ENCODE results near the gene C16orf86.

Gene C16orf86

DNA sequence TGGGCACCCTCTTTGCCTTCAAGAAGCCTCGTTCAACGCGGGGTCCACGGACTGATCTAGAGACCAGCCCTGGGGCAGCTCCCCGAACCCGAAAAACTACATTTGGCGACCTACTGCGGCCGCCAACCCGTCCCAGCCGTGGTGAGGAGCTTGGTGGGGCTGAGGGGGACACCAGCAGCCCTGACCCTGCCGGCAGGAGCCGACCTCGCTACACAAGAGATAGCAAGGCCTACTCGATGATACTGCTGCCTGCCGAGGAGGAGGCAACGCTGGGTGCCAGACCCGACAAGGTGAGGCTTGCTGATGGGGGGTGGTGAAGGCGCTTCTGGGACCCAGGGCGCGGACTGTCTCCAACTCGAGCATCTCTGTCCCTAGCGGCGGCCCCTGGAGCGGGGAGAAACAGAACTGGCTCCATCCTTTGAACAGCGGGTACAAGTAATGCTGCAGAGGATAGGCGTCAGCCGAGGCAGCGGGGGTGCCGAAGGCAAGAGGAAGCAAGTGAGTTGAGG lies 12.2 kb upstream of the C16orf86 start:
- no peak for DNase-seq

DNA sequence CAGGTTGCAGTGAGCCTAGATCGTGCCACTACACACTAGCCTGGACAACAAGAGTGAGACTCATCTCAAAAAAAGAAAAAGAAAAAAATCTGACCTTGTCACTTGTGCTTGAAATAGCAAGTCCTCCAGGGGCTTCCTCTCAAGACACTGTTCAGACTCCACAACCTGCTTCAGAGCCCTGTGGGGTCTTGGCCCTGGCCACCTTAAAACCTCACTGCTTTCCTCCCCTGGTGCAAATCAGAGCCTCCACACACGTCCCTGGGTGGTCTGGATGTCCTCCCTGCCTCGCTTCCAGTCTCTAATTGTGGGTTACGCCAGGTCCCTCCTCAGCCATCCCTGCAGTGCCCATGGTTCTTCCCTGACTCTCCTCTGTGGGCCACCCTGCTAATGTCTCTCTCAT lies 11.3 kb upstream of the C16orf86 start:
- no peak for DNase-seq

DNA sequence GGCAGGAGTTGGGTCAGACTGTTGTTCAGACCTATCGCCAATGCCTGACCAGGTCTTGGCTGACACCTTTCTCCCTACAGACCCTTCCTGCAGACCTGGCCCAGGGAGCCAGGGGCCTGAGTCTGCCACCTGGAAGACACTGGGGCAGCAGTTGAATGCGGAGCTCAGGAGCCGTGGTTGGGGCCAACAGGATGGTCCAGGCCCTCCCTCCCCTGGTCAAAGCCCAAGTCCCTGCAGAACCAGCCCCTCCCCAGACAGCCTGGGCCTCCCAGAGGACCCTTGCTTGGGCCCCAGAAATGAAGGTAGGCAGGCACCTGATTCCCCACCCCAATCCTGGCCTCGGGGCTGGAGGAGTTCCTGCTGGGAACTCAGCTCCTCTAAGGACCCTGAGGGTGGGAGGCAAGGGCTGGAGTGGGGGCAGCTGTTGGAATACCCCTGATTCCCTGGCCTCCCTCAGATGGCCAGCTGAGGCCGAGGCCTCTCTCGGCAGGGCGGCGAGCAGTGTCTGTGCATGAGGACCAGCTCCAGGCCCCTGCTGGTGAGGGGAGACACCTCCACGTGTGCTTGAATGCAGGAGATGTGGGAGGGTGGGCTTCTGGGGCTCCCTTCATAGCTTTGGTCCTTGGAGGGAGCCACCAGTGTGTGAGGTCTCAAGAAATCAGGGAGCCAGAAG lies 10.1 kb upstream of the C16orf86 start:
- no peak for DNase-seq

DNA sequence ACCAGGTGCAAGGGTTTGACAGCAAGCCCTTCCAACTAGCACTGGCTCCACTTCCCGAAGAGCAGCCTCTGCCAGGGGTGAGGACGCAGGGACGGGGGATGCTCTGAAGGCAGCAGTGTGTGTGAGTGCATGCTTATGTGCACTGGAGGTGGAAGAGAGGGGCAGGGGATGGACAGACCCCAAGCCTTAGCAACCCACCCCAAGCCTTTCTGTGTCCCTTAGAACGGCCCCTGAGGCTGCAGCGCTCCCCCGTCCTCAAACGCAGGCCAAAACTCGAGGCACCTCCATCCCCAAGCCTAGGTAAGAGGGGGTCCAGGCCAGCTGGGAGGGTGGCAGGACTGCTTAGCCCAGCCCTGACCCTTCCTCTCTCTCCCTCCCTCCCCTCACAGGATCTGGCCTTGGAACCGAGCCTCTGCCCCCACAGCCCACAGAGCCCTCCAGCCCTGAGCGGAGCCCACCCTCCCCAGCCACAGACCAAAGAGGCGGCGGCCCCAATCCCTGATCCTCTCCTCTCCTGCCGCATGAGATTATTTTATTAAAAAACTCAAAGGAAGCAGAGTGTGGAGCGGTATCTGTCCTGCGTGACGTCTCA lies 9.5 kb upstream of the C16orf86 start:
- no peak for DNase-seq

DNA sequence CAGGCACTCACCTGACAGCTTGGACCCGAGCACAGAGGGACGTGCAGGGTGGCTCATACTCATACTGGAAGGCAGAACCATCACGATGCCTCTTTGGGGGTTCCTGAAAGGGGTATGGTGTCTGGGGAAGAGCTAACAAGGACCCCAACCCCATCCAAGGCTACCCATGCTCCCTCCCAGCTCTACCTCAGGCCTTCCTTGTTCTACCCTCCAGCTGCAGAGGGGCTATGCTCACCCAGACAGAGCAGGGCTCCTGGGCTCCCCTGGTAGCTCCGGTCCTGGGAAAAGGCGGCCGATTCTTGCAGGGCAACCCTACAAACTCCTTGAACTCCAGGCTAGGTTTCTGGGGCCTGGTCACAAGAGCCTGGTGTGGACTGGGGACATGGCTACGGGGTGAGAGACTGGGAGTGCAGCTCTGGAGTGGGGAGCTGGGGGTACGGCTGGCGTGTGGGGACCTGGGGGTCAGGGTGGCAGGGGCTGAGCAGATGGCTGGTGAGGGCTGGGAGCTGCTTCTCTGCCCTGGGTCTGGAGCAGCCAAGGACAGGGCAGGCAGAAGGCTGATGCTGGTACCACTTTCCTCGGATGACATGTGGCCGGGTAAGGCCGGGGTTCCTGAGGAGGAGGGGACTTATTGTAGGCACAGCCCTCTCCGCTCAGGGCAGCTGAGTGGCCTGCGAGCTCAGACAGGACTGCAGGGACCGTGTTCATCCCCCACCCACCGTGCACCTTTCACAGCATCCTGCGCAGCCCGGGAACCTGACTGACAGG lies 8.7 kb upstream of the C16orf86 start:
- no peak for DNase-seq

DNA sequence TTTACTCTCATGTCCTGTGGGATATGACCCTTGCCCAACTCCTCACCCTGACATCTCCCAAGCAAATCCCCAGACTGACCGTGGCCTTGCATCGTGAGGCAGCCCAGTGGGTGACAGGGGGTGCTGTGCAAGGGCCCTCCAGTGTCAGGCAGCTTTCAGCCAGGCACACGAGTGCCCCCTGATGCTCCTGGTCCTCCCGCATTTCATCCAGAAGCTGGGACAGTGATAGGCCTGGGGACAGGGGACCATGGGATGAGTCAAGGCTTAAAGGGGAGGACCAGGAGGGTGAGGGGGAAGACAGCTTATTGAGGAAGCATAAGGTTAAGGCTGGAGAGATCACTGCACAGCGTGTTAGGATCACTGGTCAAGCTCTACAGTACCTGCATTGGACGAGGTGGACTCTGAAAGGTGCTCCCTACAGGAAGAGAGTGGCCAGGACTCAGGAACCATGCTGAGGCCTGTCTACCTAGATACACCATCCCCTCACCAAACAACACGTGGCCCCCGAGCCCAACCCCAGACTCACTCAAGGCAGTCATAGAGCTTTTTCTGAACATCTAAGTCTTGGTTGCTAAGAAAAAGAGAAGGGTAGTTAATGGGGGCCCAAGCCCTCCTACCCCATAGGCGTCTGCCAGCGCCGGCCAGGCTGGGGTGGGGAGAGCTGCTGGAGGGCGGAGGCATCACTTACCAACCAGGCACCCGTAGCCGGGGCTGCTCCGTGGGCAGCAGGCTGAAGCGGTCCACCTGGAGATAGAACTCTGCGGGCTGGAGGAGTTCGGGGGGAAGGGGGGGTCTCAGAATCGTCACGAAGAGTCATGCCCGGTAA lies 7.6 kb upstream of the C16orf86 start:
- no peak for DNase-seq

DNA sequence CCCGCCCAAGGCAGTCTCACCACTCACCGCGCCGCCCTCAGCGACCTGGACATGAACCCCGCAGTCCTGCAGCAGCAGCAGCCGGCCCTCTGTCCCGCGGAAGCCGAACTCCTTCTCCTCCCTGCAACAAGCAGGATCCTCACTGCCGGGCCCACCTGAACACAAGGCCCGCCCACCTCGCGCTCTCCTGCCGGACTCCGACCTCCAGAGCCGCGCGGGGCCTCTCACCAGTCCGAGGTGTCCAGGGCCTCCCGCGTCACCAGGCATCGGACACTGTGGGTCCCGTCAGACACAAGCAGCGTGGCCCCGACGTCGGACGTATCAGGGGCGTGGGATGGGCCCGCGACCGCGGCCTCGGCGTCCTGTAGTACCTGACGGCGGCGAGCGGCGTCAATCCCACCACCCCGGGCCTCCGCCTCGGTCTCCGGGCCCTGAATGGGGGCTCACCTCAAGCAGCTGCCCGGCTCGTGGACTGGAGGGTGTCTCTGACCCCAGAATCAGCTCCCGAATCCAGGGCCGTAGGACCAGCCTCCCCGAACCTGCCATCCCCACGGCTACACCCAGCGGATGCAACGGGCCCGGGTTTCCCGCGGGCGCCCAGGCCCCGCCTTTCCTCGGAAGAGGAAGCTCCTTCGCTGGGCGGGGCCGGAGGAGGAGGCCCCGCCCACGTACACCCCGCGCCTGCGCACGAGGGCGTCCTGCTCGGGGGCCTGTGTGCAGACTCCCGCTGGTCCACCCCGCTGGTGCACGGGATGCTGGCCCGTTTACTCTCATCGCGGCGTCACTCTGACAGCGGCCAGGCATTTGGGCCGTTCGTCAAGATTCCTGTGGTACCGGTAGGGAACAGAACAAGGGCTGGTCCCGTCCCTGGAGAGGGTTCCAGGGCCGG lies 6.7 kb upstream of the C16orf86 start, which contains the start of gene ACD:
TSS of gene ACD (minus strand) at position 586 of the 889 bp plus-strand sequence. CDS start at position 546, 40 bp downstream.
- DNase-seq, result peak; percentile 94

DNA sequence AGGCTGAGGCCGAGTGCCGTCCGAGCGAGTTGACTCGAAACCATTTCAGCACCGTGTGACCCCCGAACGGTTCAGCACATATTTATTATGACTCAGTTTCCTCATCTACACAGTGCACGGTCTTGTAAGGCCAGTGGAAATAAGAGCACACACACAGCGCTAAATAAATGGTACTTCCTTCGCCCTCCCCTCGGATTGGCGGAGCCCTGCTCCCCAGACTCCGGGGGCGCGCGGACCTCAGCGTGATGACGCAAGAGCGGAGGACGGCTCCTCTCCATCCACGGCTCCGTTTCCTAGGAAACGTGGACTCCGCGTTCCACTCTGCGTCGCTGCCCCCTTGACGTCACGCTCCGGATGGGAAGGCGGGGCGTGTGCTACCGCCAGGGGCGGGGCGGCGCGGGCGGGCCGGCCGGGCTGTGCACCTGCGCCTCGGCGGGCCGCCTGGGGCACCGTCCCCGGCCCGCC lies 6.0 kb upstream of the C16orf86 start, which contains the start of gene PARD6A:
TSS of gene PARD6A (plus strand) at position 397 of the 465 bp plus-strand sequence. CDS start 79 bp downstream, outside the sequence.
- DNase-seq, result peak; percentile 97 to 98

DNA sequence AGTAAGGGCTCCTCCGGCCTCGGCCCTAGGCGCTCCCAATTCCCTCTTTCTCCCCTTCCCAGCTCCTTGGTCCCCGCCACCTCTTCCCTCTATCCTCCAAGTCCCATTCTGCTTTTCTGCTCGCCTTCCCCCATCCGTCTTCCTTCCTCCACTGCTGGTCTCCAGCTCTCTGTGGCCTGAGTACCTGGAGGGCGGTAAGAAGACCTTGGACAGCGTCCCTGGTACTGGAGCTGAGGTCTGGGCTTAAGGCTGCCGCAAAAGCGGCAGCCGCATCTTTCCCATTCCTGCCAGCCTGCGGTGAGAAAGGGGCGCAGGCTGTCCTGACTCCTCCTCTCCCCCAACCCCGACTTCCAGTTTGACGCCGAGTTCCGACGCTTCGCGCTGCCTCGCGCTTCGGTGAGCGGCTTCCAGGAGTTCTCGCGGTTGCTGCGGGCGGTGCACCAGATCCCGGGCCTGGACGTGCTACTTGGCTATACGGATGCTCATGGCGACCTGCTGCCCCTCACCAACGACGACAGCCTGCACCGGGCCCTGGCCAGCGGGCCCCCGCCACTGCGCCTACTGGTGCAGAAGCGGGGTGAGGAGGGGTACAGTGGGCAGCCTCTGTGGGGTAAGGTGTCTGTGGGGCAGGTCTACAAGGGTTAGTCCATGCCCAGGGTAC lies 5.4 kb upstream of the C16orf86 start:
- no peak for DNase-seq

DNA sequence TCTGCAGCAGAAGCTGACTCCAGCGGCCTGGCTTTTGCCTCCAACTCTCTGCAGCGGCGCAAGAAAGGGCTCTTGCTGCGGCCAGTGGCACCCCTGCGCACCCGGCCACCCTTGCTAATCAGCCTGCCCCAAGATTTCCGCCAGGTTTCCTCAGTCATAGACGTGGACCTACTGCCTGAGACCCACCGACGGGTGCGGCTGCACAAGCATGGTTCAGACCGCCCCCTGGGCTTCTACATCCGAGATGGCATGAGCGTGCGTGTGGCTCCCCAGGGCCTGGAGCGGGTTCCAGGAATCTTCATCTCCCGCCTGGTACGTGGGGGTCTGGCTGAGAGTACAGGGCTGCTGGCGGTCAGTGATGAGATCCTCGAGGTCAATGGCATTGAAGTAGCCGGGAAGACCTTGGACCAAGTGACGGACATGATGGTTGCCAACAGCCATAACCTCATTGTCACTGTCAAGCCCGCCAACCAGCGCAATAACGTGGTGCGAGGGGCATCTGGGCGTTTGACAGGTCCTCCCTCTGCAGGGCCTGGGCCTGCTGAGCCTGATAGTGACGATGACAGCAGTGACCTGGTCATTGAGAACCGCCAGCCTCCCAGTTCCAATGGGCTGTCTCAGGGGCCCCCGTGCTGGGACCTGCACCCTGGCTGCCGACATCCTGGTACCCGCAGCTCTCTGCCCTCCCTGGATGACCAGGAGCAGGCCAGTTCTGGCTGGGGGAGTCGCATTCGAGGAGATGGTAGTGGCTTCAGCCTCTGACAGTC lies 4.5 kb upstream of the C16orf86 start:
- DNase-seq, result no peak

DNA sequence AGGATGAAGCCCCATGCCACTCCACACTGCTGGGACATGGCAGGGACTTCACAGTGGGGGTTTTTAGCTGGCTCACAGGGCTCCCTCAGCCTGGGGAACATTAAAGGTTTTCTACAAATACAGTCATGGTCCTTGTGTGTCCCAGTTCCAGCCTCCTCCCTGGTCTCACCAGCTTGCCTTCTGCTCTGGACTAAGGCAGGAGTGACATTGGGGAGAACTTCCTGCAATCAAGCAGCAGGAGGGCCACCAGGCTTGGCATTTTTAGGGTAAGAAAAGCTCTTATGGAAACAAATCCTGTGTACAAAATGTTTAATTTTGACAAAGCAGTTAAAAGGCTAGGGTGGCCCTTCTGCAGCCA lies 4.0 kb upstream of the C16orf86 start:
- DNase-seq, result no peak

DNA sequence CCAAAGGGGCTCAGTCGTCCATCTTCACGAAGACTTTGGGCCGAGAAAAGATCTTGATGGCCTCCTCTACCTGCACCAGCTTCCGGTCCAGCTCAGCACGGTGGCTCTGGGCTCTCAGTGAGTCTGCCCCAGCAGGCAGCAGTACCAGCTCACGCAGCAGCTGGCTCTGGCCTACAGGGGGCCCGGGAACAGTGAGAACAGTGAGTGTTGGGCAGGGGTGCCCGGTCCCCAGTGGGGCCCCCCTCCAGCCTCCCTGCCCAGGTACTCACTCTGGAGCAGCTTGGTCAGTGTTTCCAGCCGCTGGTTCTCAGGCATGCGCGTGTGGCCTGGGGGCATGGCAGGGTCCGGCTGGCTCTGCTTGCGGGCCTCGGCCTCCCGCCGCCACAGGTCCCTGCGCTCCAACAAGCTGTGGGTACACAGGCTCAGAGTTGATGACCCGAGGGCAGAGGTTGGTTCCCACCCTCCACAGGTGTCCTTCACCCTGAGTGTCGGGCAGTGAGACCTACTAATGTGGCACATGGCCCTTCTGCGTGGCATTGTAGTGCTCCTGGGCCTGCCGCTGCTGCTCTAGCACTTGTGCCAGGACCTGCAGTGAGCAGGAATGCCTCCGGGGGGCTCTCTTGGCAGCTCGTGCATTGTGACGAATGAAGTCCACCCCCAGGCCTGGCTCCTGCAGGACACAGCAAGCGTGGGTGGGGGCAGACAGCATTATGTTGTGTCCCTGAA lies 3.3 kb upstream of the C16orf86 start:
- DNase-seq, result peak; percentile 26 to 33

DNA sequence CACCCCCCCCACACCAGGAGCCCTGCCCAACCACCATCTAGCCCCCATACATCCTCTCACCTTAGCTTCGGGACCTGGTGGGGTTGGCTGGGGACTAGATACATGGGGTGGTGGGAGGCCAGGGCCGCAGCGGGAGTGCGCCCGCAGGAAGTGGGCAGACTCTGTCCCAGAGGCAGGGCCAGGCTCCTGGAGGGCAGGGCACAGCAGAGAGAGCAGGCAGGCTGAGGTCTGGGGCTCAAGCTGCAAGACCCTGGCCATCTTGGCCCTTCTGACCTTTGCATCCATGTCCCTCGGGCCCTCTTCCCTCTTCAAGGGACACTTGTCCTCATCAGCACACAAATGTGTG lies 2.8 kb upstream of the C16orf86 start:
- DNase-seq, result no peak

DNA sequence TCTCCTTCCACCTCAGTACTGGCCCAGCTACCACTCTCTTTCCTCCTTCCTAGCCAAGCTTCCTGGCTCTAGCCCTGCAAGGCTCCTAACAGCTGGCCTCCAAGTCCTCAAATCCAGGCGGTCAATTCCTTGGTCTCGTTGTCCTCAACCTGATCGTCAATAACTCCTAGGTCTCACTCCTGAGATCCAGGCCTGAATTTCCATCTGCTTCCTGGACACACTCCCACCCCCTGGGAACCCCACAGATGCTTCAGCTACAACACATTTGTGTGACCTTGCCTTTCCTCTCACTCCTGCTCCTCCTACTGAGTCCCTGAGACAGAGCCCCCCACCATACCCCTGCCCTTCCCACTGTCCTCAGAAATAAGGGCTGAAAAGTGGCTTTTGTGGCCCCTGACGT lies 2.4 kb upstream of the C16orf86 start:
- no peak for DNase-seq

DNA sequence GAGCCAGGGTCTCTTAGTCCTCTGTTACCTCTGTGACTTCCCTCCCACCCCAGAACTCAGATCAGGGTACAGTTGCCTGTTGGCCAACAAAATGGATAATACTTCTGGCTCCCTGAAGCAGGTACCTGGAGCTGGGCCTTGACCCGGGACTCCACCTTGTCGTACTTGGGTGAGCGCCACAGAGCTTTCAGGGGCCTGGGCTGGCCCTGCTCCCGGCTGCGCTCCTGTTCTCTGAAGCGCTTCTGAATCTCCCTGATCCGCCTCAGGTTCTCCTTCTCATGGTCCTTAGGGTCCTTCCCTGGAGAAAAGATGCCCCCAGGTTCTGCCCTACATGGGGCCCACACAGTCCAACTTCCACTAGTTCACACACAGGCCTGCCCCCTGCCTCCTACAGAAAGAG lies 1.7 kb upstream of the C16orf86 start:
- DNase-seq, result no peak

DNA sequence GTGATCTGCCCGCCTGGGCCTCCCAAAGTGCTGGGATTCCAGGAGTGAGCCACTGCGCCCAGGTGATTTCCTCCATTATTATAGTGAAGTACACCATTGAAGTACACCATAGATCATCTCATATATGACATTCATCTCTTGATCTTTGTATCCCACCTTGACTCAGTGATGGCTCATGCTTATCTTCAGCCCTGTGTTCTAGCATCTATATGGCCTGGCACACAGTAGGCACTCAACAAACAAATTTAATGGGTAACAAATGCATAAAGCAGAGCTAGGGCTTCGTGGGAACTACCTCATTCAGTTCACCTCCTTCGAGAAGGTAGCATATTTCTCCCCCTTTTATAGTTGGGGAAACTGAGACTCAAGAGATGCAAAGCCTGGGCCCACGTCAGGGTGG lies 1.0 kb upstream of the C16orf86 start:
- DNase-seq, result no peak

DNA sequence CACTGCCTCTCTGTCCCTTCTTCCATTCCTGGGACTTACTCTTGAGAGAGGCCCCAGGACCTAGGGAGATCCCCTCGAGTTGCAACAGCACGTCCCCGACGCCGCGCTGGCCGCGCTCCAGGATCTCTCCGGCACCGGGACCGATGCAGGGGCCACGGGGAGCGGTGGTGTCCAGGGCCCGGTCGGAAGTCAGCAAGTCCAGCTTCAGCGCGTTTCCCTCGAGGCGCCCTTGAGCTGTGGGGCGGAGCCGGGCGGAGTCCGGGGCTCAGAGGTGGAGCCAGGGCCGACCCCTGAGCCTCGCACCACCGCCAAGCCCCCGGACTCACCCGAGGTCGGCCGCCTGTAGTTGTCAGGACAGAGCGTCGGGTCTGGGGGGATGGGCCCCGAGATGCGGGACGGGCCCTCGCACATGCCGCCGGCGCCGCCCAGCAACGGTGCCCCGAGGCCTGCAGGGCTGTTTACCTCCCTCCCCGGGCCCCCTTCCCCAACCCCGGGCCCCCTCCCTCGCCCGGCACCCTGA lies 522 bp upstream of the C16orf86 start:
- DNase-seq, result no peak

DNA sequence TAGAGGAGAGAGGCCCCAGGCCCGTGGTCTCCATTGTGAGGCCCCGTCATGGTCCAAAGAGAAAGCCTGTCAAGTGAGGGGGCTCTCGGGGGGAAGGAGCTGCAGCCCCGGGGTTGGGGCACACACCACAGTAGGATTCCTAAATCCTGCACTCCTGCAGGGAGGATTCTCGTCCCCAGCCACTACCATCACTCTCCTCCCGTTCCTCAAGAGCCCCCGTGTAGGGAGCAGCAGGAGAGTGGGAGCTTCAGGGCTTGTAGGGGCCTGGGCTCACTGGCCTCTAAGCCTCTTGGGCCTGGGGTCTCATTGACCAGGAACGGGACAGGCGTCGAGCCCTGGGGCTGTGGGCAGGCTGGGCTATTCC lies 821 bp downstream of the C16orf86 start:
- no peak for DNase-seq

DNA sequence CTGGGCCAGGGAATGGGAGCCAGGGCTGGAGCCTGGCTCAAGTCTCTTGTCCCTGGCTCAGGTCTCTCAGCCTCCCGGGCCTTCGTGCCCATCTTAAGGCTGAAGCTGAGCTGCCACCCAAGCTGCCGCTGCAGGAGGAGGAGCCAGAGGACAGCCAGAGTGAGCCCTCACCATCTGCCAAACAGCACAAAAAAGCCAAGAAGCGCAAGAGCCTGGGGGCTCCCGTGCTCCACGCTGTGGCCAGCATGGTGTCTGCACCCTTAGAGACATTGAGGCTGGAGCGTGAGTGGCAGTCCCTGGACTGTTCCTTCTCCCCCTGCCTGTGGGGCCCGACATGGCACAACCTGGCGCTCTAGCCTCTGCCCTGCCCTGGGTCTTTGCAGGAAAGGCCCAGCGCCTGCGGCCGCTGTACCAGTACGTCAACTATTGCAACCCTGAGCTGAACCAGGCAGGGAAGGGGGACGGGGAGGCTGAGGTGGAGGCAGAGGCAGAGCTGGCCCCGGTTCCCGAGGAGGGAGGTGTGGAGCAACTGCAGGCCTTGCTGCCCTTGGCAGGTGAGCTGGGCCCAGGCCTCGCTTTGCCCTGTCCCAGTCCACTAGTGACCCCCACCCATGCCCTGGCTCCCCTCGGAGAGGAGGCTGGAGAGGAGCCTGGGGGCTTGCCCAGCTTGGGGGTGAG lies 1.3 kb downstream of the C16orf86 start:
- DNase-seq, result peak; percentile 89 to 90

All from CD4-positive, alpha-beta T cell treated with Interleukin-4 for 1 hour (primary cell).